IMR-90 (cell line): ENCODE results near the gene ITGA1.

Source experiments
- BHLHE40 ChIP-seq: fragments of 150-350 bp; IDR thresholded peaks from 2 replicates; pipeline ENCODE4 v1.6.1; 2016; ENCODE audit warnings: mild to moderate bottlenecking, low read depth, low read length
- CEBPB ChIP-seq: IDR thresholded peaks from 2 replicates; pipeline ENCODE4 v1.6.1; 2012; ENCODE audit warnings: low read depth, low read length, improper control_type of control experiment
- MAFK ChIP-seq: IDR thresholded peaks from 2 replicates; pipeline ENCODE4 v1.6.1; 2012; ENCODE audit warnings: low read depth, low read length, improper control_type of control experiment
- MAZ ChIP-seq: IDR thresholded peaks from 2 replicates; pipeline ENCODE4 v1.6.1; 2012; ENCODE audit warnings: low read depth, mild to moderate bottlenecking, low read length, improper control_type of control experiment, moderate library complexity, borderline replicate concordance
- MXI1 ChIP-seq: IDR thresholded peaks from 2 replicates; pipeline ENCODE4 v1.6.1; 2012; ENCODE audit warnings: low read depth, mild to moderate bottlenecking, low read length, moderate library complexity, borderline replicate concordance
- POLR2A ChIP-seq: IDR thresholded peaks from 2 replicates; pipeline ENCODE4 v1.6.1; 2012; ENCODE audit warnings: mild to moderate bottlenecking, low read depth, low read length
- RAD21 ChIP-seq: IDR thresholded peaks from 2 replicates; pipeline ENCODE4 v1.6.1; 2012; ENCODE audit warnings: low read length, improper control_type of control experiment
- RCOR1 ChIP-seq: IDR thresholded peaks from 2 replicates; pipeline ENCODE4 v1.6.1; 2012; ENCODE audit warnings: mild to moderate bottlenecking, low read length, improper control_type of control experiment; ENCODE audit not compliant: insufficient replicate concordance
- RFX5 ChIP-seq: IDR thresholded peaks from 2 replicates; pipeline ENCODE4 v1.8.0; 2012; ENCODE audit warnings: low read depth, mild to moderate bottlenecking, low read length, moderate library complexity
- USF2 ChIP-seq: fragments of 150-350 bp; IDR thresholded peaks from 2 replicates; pipeline ENCODE4 v1.6.1; 2017; ENCODE audit warnings: mild to moderate bottlenecking, antibody characterized with exemption, low read length, low read depth
- TF ChIP-seq, protein P1 (sequence below): conservative IDR thresholded peaks from 2 replicates; pipeline ENCODE4 v1.5.1; 2012; ENCODE audit warnings: mild to moderate bottlenecking, low read depth, low read length, improper control_type of control experiment

GRCh38 chr5:52846182-52846842 lies 58.6 kb downstream of the ITGA1 start:
- TF ChIP-seq, protein P1, sequence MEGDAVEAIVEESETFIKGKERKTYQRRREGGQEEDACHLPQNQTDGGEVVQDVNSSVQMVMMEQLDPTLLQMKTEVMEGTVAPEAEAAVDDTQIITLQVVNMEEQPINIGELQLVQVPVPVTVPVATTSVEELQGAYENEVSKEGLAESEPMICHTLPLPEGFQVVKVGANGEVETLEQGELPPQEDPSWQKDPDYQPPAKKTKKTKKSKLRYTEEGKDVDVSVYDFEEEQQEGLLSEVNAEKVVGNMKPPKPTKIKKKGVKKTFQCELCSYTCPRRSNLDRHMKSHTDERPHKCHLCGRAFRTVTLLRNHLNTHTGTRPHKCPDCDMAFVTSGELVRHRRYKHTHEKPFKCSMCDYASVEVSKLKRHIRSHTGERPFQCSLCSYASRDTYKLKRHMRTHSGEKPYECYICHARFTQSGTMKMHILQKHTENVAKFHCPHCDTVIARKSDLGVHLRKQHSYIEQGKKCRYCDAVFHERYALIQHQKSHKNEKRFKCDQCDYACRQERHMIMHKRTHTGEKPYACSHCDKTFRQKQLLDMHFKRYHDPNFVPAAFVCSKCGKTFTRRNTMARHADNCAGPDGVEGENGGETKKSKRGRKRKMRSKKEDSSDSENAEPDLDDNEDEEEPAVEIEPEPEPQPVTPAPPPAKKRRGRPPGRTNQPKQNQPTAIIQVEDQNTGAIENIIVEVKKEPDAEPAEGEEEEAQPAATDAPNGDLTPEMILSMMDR, result no peak
- TF ChIP-seq POLR2A (no peak), RAD21 (no peak), RFX5 (no peak), BHLHE40 (no peak), MXI1 (no peak), MAZ (no peak), USF2 (no peak), CEBPB (no peak), RCOR1 (no peak), MAFK (no peak)
